ENCODE results near the gene LRRC27.
"Not testable (repeated sequence)": the region's sequence is repeated elsewhere in the genome, so short reads cannot be mapped to it uniquely, and the experiment has no call there.

LRRC27 gene

GRCh38 chr10:132336064-132336746, 4.2 kb downstream of the LRRC27 start:
- Histone ChIP-seq H3K9me3 (ENCODE audit: insufficient read depth, low read length) (no peaks in the 10 kb centered on the region), H3K36me3 (ENCODE audit: low read length) (no peaks in the 10 kb centered on the region), H3K27me3 (ENCODE audit: low read length) (no peaks in the 10 kb centered on the region), H4K20me1 (ENCODE audit: low read depth, low read length) (no peaks in the 10 kb centered on the region), H3F3A (ENCODE audit: insufficient read depth) (peaks cover 9% of the 10 kb centered on the region), H3K4me3 (ENCODE audit: insufficient read depth, low read length, poor library complexity, severe bottlenecking) (no peak overlapping the region), H3K27ac (ENCODE audit: low read depth, low read length) (no peak overlapping the region), H3K9ac (ENCODE audit: low read length) (no peak overlapping the region), H2AFZ (ENCODE audit: low read depth, low read length, severe bottlenecking) (no peak overlapping the region), H3K79me2 (ENCODE audit: insufficient read depth, low read length) (peaks cover 3% of the 10 kb centered on the region), H3K9me2 (replicated peaks; ENCODE audit: insufficient read depth, low read length) (no peaks in the 10 kb centered on the region), H3K4me2 (ENCODE audit: low read depth, low read length, poor library complexity, severe bottlenecking) (no peak overlapping the region)
- no peak for TF ChIP-seq CTCF (IDR thresholded peaks at IDR 0.05; ENCODE audit: insufficient read depth, low read length, poor library complexity, severe bottlenecking)
- TF ChIP-seq EZH2phosphoT487 (conservative IDR thresholded peaks at IDR 0.05; ENCODE audit: low read length): no peak

DNA sequence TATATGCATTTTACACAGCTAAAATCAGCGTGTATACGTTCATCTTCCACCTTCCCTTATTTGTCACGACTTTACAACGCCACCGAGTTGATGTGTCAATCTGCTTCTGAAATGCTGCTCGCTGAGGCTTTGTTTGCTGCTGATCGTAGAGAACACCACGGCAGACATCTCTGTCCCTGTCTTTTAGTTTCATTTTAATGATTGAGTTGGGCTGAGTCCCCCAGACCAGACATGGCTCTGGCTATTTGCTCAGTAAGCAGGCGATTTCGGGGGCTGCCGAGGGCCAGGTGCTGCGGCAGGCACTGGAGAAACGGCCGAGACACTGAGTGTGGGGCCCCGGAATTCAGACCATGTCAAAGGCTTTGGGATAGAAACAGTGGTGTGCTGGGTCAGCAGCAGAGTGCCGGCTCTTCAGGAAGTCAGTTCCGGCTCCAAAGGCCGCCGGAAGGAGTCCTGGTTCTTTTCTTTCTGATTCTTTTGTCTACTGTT, 5.0 kb downstream of the LRRC27 start:
- H3K4me2 ChIP-seq (ENCODE audit: low read depth, low read length, poor library complexity, severe bottlenecking): no peak overlapping the region
- H3K27ac ChIP-seq (ENCODE audit: low read depth, low read length): no peak overlapping the region
- H3K9me3 ChIP-seq (ENCODE audit: insufficient read depth, low read length): no peaks in the 10 kb centered on the region
- no peaks in the 10 kb centered on the region for H3K9me2 ChIP-seq (replicated peaks; ENCODE audit: insufficient read depth, low read length)
- no peak for TF ChIP-seq CTCF (IDR thresholded peaks at IDR 0.05; ENCODE audit: insufficient read depth, low read length, poor library complexity, severe bottlenecking)
- TF ChIP-seq EZH2phosphoT487 (conservative IDR thresholded peaks at IDR 0.05; ENCODE audit: low read length): no peak
- H3K79me2 ChIP-seq (ENCODE audit: insufficient read depth, low read length): no peaks in the 10 kb centered on the region
- no peak overlapping the region for H3K9ac ChIP-seq (ENCODE audit: low read length)
- no peaks in the 10 kb centered on the region for H3K36me3 ChIP-seq (ENCODE audit: low read length)
- H3K27me3 ChIP-seq (ENCODE audit: low read length): no peaks in the 10 kb centered on the region
- H2AFZ ChIP-seq (ENCODE audit: low read depth, low read length, severe bottlenecking): no peak overlapping the region
- no peak overlapping the region for H3K4me3 ChIP-seq (ENCODE audit: insufficient read depth, low read length, poor library complexity, severe bottlenecking)
- peaks cover 9% of the 10 kb centered on the region for H3F3A ChIP-seq (ENCODE audit: insufficient read depth)
- no peaks in the 10 kb centered on the region for H4K20me1 ChIP-seq (ENCODE audit: low read depth, low read length)

GRCh38 chr10:132337854-132338253, 5.9 kb downstream of the LRRC27 start:
- H3K9ac ChIP-seq (ENCODE audit: low read length); H3K36me3 ChIP-seq (ENCODE audit: low read length); H3K27me3 ChIP-seq (ENCODE audit: low read length); H3K4me2 ChIP-seq (ENCODE audit: low read depth, low read length, poor library complexity, severe bottlenecking); H3K79me2 ChIP-seq (ENCODE audit: insufficient read depth, low read length); H4K20me1 ChIP-seq (ENCODE audit: low read depth, low read length); H3K27ac ChIP-seq (ENCODE audit: low read depth, low read length); H2AFZ ChIP-seq (ENCODE audit: low read depth, low read length, severe bottlenecking); H3F3A ChIP-seq (ENCODE audit: insufficient read depth); H3K9me2 ChIP-seq (replicated peaks; ENCODE audit: insufficient read depth, low read length); H3K4me3 ChIP-seq (ENCODE audit: insufficient read depth, low read length, poor library complexity, severe bottlenecking); H3K9me3 ChIP-seq (ENCODE audit: insufficient read depth, low read length): not testable (repeated sequence)

DNA sequence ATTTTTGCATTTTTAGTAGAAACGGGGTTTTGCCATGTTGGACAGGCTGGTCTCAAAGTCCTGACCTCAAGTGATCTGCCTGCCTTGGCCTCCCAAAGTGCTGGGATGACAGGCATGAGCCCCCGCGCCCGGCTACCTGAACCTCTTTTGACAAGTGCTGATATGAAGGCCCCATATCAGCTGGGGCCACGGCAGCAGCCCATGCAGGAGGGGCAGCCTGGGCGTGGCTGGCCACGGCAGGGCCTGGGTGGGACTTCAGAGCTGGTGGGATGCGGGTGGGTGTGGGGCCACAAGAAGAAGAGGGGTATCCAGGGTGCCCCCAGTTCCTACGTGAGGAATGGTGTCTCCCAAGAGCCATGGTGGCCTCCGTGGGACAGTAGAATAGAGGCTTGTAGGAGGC, 6.9 kb downstream of the LRRC27 start:
- Histone ChIP-seq H3K9ac (ENCODE audit: low read length) (no peak overlapping the region), H3K9me2 (replicated peaks; ENCODE audit: insufficient read depth, low read length) (no peaks in the 10 kb centered on the region), H3K9me3 (ENCODE audit: insufficient read depth, low read length) (no peaks in the 10 kb centered on the region), H3K36me3 (ENCODE audit: low read length) (no peaks in the 10 kb centered on the region), H2AFZ (ENCODE audit: low read depth, low read length, severe bottlenecking) (no peak overlapping the region), H3K27me3 (ENCODE audit: low read length) (no peaks in the 10 kb centered on the region), H4K20me1 (ENCODE audit: low read depth, low read length) (no peaks in the 10 kb centered on the region), H3K4me2 (ENCODE audit: low read depth, low read length, poor library complexity, severe bottlenecking) (no peak overlapping the region), H3K27ac (ENCODE audit: low read depth, low read length) (no peak overlapping the region), H3F3A (ENCODE audit: insufficient read depth) (no peaks in the 10 kb centered on the region), H3K4me3 (ENCODE audit: insufficient read depth, low read length, poor library complexity, severe bottlenecking) (no peak overlapping the region), H3K79me2 (ENCODE audit: insufficient read depth, low read length) (no peaks in the 10 kb centered on the region)
- no peak for TF ChIP-seq EZH2phosphoT487 (conservative IDR thresholded peaks at IDR 0.05; ENCODE audit: low read length)
- no peak for TF ChIP-seq CTCF (IDR thresholded peaks at IDR 0.05; ENCODE audit: insufficient read depth, low read length, poor library complexity, severe bottlenecking)

Data from SU-DHL-6 (cell line).